HG02885 (cell line): Measurements from ENCODE around the gene KLHL5.
"Not testable (repeated sequence)": the region's sequence is repeated elsewhere in the genome, so short reads cannot be mapped to it uniquely, and the experiment has no call there.

Experiments used
- ATAC-seq: cut with Tn5 transposase; IDR thresholded peaks from one replicate; pipeline ENCODE4 v1.9.1; 2021; ENCODE audit warnings: mild to moderate bottlenecking; ENCODE audit not compliant: unreplicated experiment, poor library complexity

KLHL5 gene

GRCh38 chr4:39062094-39062769 is at the start of gene KLHL5:
KLHL5 (plus strand) TSS chr4:39062232; CDS start chr4:39062653, 421 bp downstream.
- ATAC-seq, result no peak

GRCh38 chr4:39014028-39014427 is 48.0 kb upstream of the KLHL5 start:
- no peak for ATAC-seq

DNA sequence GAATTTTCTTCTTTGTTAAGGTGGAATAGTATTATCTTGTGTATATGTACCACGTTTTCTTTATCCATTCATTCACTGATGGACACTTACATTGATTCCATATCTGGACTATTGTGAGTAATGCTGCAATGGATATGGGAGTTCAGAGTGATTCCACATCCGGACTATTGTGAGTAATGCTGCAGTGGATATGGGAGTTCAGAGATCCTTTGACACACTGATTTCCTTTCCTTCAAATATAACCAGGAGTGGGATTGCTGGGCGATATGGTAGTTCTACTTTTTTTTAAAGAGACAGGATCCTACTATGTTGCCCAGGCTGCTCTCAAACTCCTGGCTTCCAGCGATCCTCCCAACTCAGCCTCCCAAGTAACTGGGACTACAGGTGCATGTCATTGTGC is 41.9 kb upstream of the KLHL5 start:
- ATAC-seq, result no peak

GRCh38 chr4:39021631-39022030 is 40.4 kb upstream of the KLHL5 start:
- ATAC-seq, result no peak

DNA sequence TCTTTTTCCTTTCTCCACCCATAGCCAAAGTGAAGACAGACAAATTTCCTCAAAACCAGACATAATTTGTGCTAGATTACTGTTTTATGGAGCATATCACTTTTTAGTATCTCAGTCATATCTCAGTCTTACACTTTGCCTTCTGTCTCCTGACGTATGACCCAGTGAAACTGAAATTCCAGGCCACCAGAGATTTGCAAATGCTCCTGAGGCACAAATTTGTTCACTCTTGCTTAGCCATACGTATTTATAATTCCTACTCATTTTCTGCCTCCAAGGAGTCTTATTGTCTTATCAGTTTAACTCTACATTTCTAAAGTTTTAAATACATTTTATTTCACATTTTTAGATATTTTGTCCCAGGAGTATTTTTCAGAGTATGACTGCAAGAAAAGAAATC is 39.8 kb upstream of the KLHL5 start:
- no peak for ATAC-seq

- ATAC-seq, result no peak
Measured at GRCh38 chr4:39023059-39023458, 39.0 kb upstream of the KLHL5 start.

DNA sequence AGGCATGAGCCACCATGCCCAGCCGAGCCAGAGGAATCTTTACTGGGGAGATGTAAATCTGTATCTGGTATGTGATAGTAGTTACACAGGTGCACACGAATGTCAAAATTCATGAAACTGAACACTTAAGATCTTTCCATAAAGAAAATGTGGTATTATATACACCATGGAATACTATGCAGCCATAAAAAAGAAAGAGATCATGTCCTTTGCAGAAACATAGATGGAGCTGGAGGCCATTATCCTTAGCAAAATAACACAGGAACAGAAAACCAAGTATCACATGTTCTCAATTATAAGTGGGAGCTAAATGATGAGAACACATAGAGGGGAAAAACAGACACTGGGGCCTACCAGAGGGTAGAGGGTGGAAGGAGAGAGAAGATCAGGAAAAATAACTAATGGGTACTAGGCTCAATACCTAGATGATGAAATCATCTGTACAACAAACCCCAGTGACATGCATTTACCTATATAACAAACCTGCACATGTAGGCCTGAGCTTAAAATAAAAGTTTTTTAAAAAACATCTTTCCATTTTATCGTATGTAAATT is 37.6 kb upstream of the KLHL5 start:
- no peak for ATAC-seq

- ATAC-seq, result no peak
Measured at GRCh38 chr4:39025552-39026085, 36.4 kb upstream of the KLHL5 start.

DNA sequence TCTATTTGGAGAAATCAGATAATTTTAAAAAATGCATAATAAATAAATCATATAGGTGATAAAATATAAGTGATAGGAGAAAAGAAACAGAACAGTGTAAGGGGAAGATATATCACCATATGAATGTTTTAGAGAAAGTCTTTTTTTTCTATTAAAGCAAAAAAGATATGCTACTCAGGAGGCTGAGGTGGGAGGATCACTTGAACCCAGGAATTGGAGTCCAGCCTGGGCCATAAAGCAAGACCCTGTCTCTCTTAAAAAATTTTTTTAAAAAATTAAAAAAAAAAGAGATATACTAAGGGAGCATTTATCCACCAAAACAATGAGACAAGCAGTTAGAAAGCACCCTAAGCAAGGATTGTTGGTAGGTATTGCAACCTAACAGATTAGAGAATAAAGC is 35.9 kb upstream of the KLHL5 start:
- no peak for ATAC-seq

- peak; percentile 45 for ATAC-seq
Measured at GRCh38 chr4:39029752-39030694, 32.0 kb upstream of the KLHL5 start.

DNA sequence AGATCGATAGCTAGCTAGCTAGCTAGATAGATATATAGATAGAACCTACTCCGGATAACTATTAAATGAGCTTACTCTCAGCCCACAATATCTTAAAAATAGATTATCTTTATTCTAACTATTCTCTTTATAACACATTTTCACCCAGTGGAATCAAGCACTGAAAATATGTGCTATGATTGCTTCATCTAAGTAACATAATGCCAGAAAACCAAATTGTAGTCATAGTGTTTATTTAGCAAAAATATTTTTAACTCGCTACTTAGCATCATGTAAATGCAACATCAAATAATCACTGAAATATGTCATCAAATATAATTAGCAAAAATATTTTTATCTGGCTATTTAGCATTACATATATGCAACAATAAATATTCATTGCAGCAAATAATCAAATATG is 31.3 kb upstream of the KLHL5 start:
- peak; percentile 9 for ATAC-seq

- not testable (repeated sequence) for ATAC-seq
Measured at GRCh38 chr4:39031590-39032020, 30.4 kb upstream of the KLHL5 start.

- peak; percentile 60 for ATAC-seq
Measured at GRCh38 chr4:39032218-39033085, 29.6 kb upstream of the KLHL5 start, which contains the start of gene TMEM156. TMEM156 (minus strand) TSS chr4:39032409; CDS start chr4:39032313, 96 bp downstream.

DNA sequence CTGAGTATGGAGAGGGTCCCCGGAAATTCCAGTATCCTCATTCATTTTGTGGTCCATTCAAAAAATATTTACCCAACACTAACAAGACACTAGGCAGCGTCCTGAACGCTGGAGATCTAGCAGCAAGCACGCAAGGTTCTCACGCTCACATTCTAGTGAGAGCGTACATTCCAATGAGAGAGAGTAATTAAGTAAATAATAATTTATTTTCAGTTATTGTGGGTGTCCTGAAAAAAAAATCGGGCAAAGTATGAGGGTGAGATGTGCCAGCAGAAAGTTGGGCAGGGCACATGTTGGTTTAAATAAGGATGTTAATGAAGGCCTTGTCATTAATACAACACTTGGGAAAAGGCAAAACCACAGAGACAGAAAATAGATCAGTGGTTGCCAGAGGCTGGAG is 25.9 kb upstream of the KLHL5 start:
- no peak for ATAC-seq

DNA sequence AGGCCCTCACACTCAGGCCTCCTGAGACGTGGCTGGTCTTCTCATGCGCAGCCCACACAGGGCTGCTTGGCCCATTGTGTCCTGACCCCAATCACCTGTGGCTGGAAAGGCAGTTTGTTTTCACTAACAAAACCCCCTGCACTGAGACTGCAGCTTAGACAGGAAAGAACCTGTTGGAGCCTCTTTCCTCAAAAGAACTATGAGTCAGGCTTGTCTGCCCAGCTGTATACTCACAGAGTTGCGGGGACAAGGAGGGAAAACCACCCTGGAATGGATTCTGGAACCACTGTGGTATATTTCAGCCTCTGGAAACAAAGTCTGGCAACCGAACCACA is 24.6 kb upstream of the KLHL5 start:
- no peak for ATAC-seq

- ATAC-seq, result no peak
Measured at GRCh38 chr4:39037941-39038340, 24.1 kb upstream of the KLHL5 start.

- ATAC-seq, result no peak
Measured at GRCh38 chr4:39039108-39039507, 22.9 kb upstream of the KLHL5 start.

DNA sequence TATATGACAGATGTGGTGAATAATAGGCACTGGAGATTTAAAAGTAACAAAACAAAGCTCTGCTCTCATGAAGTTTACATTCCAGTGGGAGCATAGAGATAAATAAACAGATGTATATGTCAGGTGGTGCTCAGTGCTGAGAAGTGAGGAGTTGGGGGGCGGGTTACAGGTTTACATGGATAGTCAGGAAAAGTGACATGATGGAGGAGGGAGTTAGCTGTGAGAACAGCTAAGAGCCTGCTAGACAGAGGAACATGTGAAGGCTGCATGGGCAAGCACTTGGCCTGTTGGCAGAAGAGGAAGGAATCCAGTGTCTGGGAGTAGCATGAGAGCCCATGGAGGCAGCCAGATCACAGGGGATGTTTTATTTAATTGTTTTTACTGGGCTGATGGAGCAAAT is 19.7 kb upstream of the KLHL5 start:
- ATAC-seq, result no peak

- ATAC-seq, result no peak
Measured at GRCh38 chr4:39043058-39043860, 18.8 kb upstream of the KLHL5 start.
